Smooth muscle cell of the brain vasculature (primary cell): ENCODE results near the gene ASNSD1.
"Not testable (repeated sequence)": the region's sequence is repeated elsewhere in the genome, so short reads cannot be mapped to it uniquely, and the experiment has no call there.

Experiments
- DNase-seq: peaks from one replicate; pipeline ENCODE4 v3.0.0-alpha.2; 2012; ENCODE audit warnings: low read depth, low spot score

Gene ASNSD1

GRCh38 chr2:189646521-189646920, 14.7 kb upstream of the ASNSD1 start:
- DNase-seq, result no peak

- no peak for DNase-seq
Measured at GRCh38 chr2:189648846-189649509, 12.3 kb upstream of the ASNSD1 start.

GRCh38 chr2:189651284-189651683, 10.0 kb upstream of the ASNSD1 start:
- DNase-seq, result no peak

GRCh38 chr2:189653464-189653863, 7.8 kb upstream of the ASNSD1 start:
- not testable (repeated sequence) for DNase-seq

GRCh38 chr2:189654641-189655040, 6.6 kb upstream of the ASNSD1 start:
- no peak for DNase-seq

GRCh38 chr2:189657867-189658266, 3.4 kb upstream of the ASNSD1 start:
- no peak for DNase-seq

GRCh38 chr2:189658306-189659212, 2.7 kb upstream of the ASNSD1 start:
- DNase-seq, result no peak

- no peak for DNase-seq
Measured at GRCh38 chr2:189659734-189660133, 1.5 kb upstream of the ASNSD1 start.

GRCh38 chr2:189660803-189661147, 484 bp upstream of the ASNSD1 start:
- no peak for DNase-seq

GRCh38 chr2:189661957-189662321, 680 bp downstream of the ASNSD1 start:
- no peak for DNase-seq

GRCh38 chr2:189662669-189663226, 1.5 kb downstream of the ASNSD1 start:
- DNase-seq, result no peak

GRCh38 chr2:189663319-189663718, 2.1 kb downstream of the ASNSD1 start:
- DNase-seq, result not testable (repeated sequence)

GRCh38 chr2:189669913-189670312, 8.7 kb downstream of the ASNSD1 start:
- no peak for DNase-seq

GRCh38 chr2:189673661-189674373, 12.6 kb downstream of the ASNSD1 start:
- DNase-seq, result no peak

- peak; percentile 73 for DNase-seq
Measured at GRCh38 chr2:189674374-189675112, 13.3 kb downstream of the ASNSD1 start, which contains the start of gene ANKAR. TSS of gene ANKAR (plus strand) at chr2:189674670. CDS start at chr2:189676491, 1,821 bp downstream.

GRCh38 chr2:189676471-189676870, 15.2 kb downstream of the ASNSD1 start:
- DNase-seq, result no peak

GRCh38 chr2:189679226-189679625, 18.0 kb downstream of the ASNSD1 start:
- DNase-seq, result no peak

GRCh38 chr2:189681203-189681602, 19.9 kb downstream of the ASNSD1 start:
- DNase-seq, result no peak

- DNase-seq, result no peak
Measured at GRCh38 chr2:189681903-189682302, 20.6 kb downstream of the ASNSD1 start.

- no peak for DNase-seq
Measured at GRCh38 chr2:189683348-189683747, 22.1 kb downstream of the ASNSD1 start.

GRCh38 chr2:189684811-189685210, 23.6 kb downstream of the ASNSD1 start:
- no peak for DNase-seq
